ENCODE results near the gene VEZT.
"Not testable (repeated sequence)": the region's sequence is repeated elsewhere in the genome, so short reads cannot be mapped to it uniquely, and the experiment has no call there.

VEZT gene, protein sequence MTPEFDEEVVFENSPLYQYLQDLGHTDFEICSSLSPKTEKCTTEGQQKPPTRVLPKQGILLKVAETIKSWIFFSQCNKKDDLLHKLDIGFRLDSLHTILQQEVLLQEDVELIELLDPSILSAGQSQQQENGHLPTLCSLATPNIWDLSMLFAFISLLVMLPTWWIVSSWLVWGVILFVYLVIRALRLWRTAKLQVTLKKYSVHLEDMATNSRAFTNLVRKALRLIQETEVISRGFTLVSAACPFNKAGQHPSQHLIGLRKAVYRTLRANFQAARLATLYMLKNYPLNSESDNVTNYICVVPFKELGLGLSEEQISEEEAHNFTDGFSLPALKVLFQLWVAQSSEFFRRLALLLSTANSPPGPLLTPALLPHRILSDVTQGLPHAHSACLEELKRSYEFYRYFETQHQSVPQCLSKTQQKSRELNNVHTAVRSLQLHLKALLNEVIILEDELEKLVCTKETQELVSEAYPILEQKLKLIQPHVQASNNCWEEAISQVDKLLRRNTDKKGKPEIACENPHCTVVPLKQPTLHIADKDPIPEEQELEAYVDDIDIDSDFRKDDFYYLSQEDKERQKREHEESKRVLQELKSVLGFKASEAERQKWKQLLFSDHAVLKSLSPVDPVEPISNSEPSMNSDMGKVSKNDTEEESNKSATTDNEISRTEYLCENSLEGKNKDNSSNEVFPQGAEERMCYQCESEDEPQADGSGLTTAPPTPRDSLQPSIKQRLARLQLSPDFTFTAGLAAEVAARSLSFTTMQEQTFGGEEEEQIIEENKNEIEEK

DNA sequence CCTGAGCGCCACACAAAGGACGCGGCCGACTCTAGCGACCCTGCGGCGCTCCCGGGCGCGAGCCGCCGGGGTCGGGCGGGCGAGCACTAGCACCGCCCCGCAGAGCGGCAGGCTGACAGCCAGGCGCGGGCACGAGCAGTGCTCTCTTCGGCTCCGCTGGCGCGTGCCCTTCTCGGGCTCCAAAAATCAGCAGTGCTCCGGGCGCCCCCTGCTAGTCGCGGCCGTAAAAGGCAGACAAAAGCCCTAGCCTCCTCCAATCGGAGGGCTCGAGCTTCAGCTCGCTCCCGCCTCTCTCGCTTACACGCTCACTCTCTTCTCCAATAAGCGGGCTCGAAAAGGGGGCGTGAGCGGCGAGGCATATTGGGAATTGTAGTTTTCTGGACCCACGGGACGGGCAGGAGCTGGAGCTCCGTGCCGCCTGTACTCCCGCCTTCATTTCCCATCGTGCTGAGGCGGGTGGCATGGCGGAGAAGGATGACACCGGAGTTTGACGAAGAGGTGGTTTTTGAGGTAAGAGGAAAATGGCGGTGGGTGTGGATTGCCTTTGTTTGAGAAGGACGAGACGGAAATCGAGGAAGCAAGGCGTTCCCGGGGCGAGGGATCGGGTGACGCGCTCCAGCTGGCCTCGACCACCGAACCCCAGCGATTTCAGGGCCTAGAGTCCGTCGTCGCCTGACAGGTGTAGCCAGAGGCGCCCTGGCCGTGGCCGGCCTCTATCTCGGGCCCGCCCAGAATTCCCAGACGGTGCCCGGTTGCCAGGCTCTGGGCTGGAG, at the start of gene VEZT, which contains the start of gene FGD6:
Gene VEZT (plus strand): TSS at position 431 of the 773 bp plus-strand sequence. CDS start 44 bp downstream, at position 475.
Gene FGD6 (minus strand): TSS at position 91 of the 773 bp plus-strand sequence. CDS start 227 bp downstream, outside the sequence.
- peak; percentile 94 for DNase-seq (ENCODE audit: low read depth)

DNA sequence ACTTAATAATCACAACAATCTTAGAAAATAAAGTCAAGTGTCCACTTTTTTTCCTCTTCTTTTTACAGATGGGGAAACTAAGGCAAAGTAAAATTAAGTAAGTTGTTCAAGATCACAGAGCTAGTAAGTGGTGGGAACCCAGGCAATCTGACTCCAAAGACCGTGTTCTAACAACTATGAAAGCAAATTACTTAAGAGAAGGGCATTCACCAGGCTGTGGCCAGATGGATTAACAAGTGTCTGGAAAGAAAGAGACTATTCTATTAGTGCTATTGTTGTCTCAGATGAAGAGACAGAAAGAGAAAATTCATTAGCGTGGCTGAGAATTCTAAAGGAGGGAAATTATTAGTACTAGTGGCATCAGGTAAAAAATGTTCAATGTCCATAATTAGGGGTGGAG, 48.9 kb upstream of the VEZT start:
- no peak for DNase-seq (ENCODE audit: low read depth)

GRCh38 chr12:95169368-95169767, 48.2 kb upstream of the VEZT start:
- no peak for DNase-seq (ENCODE audit: low read depth)

GRCh38 chr12:95173392-95174251, 44.0 kb upstream of the VEZT start:
- no peak for DNase-seq (ENCODE audit: low read depth)

- no peak for DNase-seq (ENCODE audit: low read depth)
Observed at GRCh38 chr12:95177201-95177768, 40.3 kb upstream of the VEZT start.

DNA sequence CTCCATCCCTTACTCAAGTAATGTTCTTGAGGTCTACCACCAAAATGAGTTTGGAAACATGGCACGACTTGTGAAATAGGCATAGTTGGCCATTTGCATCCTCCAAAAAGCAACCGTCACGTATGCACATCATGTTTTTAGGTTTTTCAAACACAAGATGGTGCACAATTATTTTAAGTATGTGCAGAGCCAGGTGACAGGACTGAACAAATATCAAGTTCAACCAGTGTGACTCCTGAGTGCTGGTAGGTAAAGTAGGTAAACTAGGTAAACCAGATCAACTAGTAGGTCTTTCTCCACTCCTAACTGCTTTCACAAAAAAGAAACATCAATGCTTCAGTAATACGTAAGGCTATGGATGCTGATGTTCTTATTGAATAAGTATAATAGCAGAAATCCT, 39.5 kb upstream of the VEZT start:
- DNase-seq (ENCODE audit: low read depth) = no peak

- no peak for DNase-seq (ENCODE audit: low read depth)
Observed at GRCh38 chr12:95179011-95179410, 38.6 kb upstream of the VEZT start.

GRCh38 chr12:95181103-95181502, 36.5 kb upstream of the VEZT start:
- DNase-seq (ENCODE audit: low read depth) = no peak

DNA sequence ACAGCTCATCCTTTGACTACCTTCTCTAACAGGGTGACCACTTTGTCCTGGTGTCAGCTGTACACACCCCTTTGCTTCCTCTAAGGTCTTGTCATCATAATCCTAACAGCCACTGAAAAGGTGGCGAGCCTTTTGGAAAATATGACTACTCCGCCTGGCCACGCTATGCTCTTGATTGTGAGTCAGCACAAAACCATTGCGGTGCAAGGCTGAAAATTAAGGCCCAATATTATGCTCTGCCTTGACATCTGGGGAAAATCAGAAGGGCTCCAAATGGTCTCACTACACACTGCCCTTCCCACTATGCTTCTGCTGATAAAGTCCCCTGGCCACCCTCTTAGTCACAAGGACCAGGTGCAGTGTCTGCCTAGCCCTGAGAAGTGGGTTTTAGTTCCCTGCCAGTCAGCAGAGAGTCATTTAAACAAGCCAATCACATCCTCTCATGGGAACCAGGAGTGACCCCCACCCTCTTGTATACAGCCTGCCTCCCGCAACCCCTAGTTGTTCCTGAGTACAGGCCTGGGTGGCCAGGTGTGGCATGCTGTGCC, 34.7 kb upstream of the VEZT start:
- DNase-seq (ENCODE audit: low read depth) = no peak

DNA sequence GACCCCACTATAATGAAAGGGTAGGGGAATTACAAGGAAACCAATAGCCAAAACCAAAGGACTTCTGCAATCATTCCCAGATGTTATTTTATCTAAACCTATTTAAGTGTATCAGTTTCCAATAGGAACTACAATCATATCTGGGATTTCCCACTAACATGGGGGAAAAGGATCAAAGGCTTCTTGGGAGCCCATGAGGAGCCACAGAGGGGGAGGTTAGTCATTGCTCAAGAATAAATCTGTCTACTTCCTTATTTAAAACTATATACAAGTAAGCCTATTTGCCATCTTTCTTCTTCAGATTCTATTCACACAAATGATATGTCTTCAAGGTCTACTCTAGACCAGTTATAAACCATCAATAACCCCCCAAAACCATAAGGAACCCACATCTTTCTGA, 33.5 kb upstream of the VEZT start:
- no peak for DNase-seq (ENCODE audit: low read depth)

- DNase-seq (ENCODE audit: low read depth) = no peak
Observed at GRCh38 chr12:95185072-95185471, 32.5 kb upstream of the VEZT start.

GRCh38 chr12:95185854-95186253, 31.8 kb upstream of the VEZT start:
- DNase-seq (ENCODE audit: low read depth) = no peak

- DNase-seq (ENCODE audit: low read depth) = no peak
Observed at GRCh38 chr12:95187865-95188415, 29.7 kb upstream of the VEZT start.

- DNase-seq (ENCODE audit: low read depth) = no peak
Observed at GRCh38 chr12:95191060-95191696, 26.4 kb upstream of the VEZT start.

DNA sequence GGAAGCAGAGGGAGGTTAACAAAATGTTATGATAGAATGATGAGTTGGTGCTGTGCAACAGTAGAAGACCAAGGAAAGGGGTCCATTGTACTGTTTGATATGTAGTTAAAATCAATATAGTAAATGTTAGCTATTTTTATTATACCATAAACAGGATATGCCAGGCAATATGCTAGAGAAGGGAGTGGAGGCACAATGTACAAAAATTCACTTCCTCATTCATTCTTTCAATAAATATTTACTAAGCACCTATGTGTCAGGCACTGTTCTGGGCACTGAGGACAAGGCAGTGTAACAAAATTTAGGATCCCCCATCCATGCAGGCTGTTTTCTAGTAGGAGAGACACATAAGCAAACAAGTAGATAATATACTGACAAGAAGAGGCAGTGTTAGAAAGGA, 25.3 kb upstream of the VEZT start:
- no peak for DNase-seq (ENCODE audit: low read depth)

DNA sequence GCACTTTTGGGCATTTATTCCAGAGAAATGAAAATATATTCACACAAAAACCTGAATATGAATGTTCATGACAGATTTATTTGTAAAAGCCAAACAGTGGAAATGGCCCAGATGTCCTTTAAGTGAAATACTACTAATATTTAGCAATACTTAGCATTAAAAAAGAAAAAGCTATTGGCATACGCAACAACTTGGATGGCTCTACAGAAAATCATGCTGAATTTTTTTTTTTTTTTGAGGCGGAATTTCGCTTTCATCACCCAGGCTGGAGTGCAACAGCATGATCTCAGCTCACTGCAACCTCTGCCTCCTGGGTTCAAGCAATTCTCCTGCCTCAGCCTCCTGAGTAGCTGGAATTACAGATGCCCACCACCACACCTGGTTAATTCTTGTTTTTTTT, 24.5 kb upstream of the VEZT start:
- no peak for DNase-seq (ENCODE audit: low read depth)

- DNase-seq (ENCODE audit: low read depth) = no peak
Observed at GRCh38 chr12:95195122-95195521, 22.5 kb upstream of the VEZT start.

DNA sequence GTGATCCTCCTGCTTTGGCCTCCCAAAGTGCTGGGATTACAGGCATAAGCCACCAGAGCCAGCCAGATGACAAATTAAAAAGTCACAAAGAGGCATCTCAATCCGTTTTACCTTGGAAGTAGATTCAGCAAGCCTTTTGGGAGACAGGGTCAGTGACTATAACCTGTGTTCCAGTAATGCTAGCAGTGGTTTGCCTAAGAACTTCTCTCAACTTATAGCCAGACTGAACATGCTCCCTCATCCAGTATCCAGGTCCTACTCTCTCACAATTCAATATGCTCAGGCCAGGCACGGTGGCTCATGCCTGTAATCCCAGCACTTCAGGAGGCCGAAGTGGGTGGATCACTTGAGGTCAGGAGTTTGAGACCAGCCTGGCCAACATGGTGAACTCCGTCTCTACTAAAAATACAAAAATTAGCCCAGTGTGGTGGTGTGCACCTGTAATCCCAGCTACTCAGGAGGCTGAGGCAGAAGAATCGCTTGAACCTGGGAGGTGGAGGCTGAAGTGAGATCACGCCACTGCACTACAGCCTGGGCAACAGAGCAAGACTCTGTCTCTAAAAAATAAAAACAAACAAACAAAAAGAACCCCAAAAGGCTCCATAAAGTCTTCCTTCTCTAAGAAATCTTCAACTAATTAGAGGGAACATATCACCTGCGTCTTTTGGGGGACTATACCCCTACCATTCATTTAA, 20.6 kb upstream of the VEZT start:
- DNase-seq (ENCODE audit: low read depth) = not testable (repeated sequence)

GRCh38 chr12:95197636-95198035, 20.0 kb upstream of the VEZT start:
- DNase-seq (ENCODE audit: low read depth) = no peak

Data from stimulated activated CD8-positive, alpha-beta memory T cell treated with anti-CD3 and anti-CD28 coated beads, Interleukin-4, amount 100 ng/mL, for 24 hours (primary cell).